IMR-90 (cell line): ENCODE data around the gene CMTM8. TPM values are rescaled to one million over a fixed set of nuclear protein-coding genes. Genes with fewer than 3 reads are reported as not detected.

Source experiments
- ATAC-seq: fragments of 200-7000 bp; cut with Tn5 transposase; 2 replicates; pipeline ENCODE4 v1.9.1; 2020; ENCODE audit warnings: low read depth, mild to moderate bottlenecking, moderate library complexity
- BruUV-seq: library from RNA; stranded (reverse); fragments of 400-500 nt; replicated peaks from 2 replicates; lab custom pipeline; 2021; lab: Mats Ljungman, UMichigan
- CTCF ChIA-PET: fragments of 300-600 bp; formaldehyde crosslinking; extraction: SDS; loops from one replicate; lab custom pipeline; 2021; ENCODE audit warnings: antibody characterized with exemption; lab: Yijun Ruan, JAX
- POLR2A ChIA-PET: fragments of 300-600 bp; sonication (Branson Sonifier 250); formaldehyde crosslinking; loops from one replicate; lab custom pipeline; 2022; ENCODE audit warnings: antibody characterized with exemption; ENCODE audit not compliant: unreplicated experiment; lab: Charles Lee
- DNase-seq: peaks from one replicate; pipeline ENCODE4 v3.0.0; 2013
- H2AFZ ChIP-seq: replicated peaks from 2 replicates; pipeline ENCODE3; 2013; ENCODE audit warnings: low read length, mild to moderate bottlenecking; ENCODE audit not compliant: poor library complexity
- H2AK5ac ChIP-seq: 2 replicates; pipeline ENCODE4 v1.6.1; 2013; ENCODE audit warnings: low read depth, low read length, inconsistent platforms
- H2AK9ac ChIP-seq: replicated peaks from 2 replicates; pipeline ENCODE3; 2013; ENCODE audit warnings: mild to moderate bottlenecking, low read depth, low read length, moderate library complexity; ENCODE audit not compliant: poor library complexity
- H2BK120ac ChIP-seq: 2 replicates; pipeline ENCODE4 v1.6.1; 2013; ENCODE audit warnings: low read depth, low read length, inconsistent platforms
- H2BK15ac ChIP-seq: 3 replicates; pipeline ENCODE4 v1.6.1; 2013; ENCODE audit warnings: low read depth, low read length, inconsistent platforms
- H2BK20ac ChIP-seq: 2 replicates; pipeline ENCODE4 v1.6.1; 2013; ENCODE audit warnings: low read depth, mild to moderate bottlenecking, inconsistent platforms, low read length, moderate library complexity
- H2BK5ac ChIP-seq: 2 replicates; pipeline ENCODE4 v1.6.1; 2013; ENCODE audit warnings: mild to moderate bottlenecking, low read depth, low read length, inconsistent platforms; ENCODE audit not compliant: poor library complexity, severe bottlenecking
- H3K14ac ChIP-seq: replicated peaks from 2 replicates; pipeline ENCODE4 v1.6.1; 2013; ENCODE audit warnings: low read depth, low read length, inconsistent platforms
- H3K18ac ChIP-seq: 2 replicates; pipeline ENCODE4 v1.6.1; 2013; ENCODE audit warnings: low read depth, low read length, control low read depth
- H3K23ac ChIP-seq: 2 replicates; pipeline ENCODE4 v1.6.1; 2013; ENCODE audit warnings: low read depth, low read length, inconsistent platforms
- H3K27ac ChIP-seq: 2 replicates; pipeline ENCODE4 v1.5.1; 2013; ENCODE audit warnings: mild to moderate bottlenecking, control low read depth, low read length; ENCODE audit not compliant: insufficient read depth
- H3K27me3 ChIP-seq: 2 replicates; pipeline ENCODE4 v1.6.1; 2013; ENCODE audit warnings: low read length; ENCODE audit not compliant: control insufficient read depth, insufficient read depth
- H3K36me3 ChIP-seq: 2 replicates; pipeline ENCODE4 v1.6.1; 2013; ENCODE audit warnings: low read length, mixed read lengths; ENCODE audit not compliant: control insufficient read depth, insufficient read depth
- H3K4ac ChIP-seq: 2 replicates; pipeline ENCODE4 v1.6.1; 2013; ENCODE audit warnings: low read depth, low read length, inconsistent platforms
- H3K4me1 ChIP-seq: 2 replicates; pipeline ENCODE4 v1.6.1; 2013; ENCODE audit warnings: low read length, mixed read lengths; ENCODE audit not compliant: control insufficient read depth, insufficient read depth
- H3K4me2 ChIP-seq: 2 replicates; pipeline ENCODE4 v1.6.1; 2013; ENCODE audit warnings: low read depth, mild to moderate bottlenecking, control low read depth, low read length, moderate library complexity
- H3K4me3 ChIP-seq: 2 replicates; pipeline ENCODE4 v1.5.1; 2013; ENCODE audit warnings: low read depth, mild to moderate bottlenecking, control low read depth, low read length, moderate library complexity; ENCODE audit not compliant: insufficient read depth
- H3K56ac ChIP-seq: 2 replicates; pipeline ENCODE4 v1.6.1; 2013; ENCODE audit warnings: low read length, inconsistent platforms; ENCODE audit not compliant: insufficient read depth; ENCODE audit errors: extremely low read depth
- H3K79me1 ChIP-seq, 2 experiments: 2 replicates each; pipeline ENCODE4 v1.6.1; 2013; ENCODE audit warnings: low read length in 2 of 2, inconsistent platforms in 1 of 2, low read depth in 1 of 2
- H3K9ac ChIP-seq: 2 replicates; pipeline ENCODE4 v1.6.1; 2013; ENCODE audit warnings: low read depth, low read length, control low read depth
- H3K9me1 ChIP-seq: 2 replicates; pipeline ENCODE4 v1.6.1; 2013; ENCODE audit warnings: low read length, inconsistent platforms; ENCODE audit not compliant: insufficient read depth
- H3K9me3 ChIP-seq: 2 replicates; pipeline ENCODE4 v1.6.1; 2013; ENCODE audit warnings: low read length; ENCODE audit not compliant: control insufficient read depth, insufficient read depth
- H4K20me1 ChIP-seq: 2 replicates; pipeline ENCODE4 v1.6.1; 2013; ENCODE audit warnings: low read length, inconsistent platforms; ENCODE audit not compliant: insufficient read depth
- H4K5ac ChIP-seq: 2 replicates; pipeline ENCODE4 v1.6.1; 2013; ENCODE audit warnings: mild to moderate bottlenecking, low read depth, low read length, control low read depth
- H4K8ac ChIP-seq, 2 experiments: 2 replicates each; pipeline ENCODE4 v1.6.1; 2013; ENCODE audit warnings: low read depth in 2 of 2, low read length in 2 of 2, control low read depth in 1 of 2, inconsistent platforms in 1 of 2
- H4K91ac ChIP-seq: 2 replicates; pipeline ENCODE4 v1.6.1; 2013; ENCODE audit warnings: low read depth, low read length, inconsistent platforms; ENCODE audit not compliant: insufficient read depth
- BHLHE40 ChIP-seq: fragments of 150-350 bp; IDR thresholded peaks from 2 replicates; pipeline ENCODE4 v1.6.1; 2016; ENCODE audit warnings: mild to moderate bottlenecking, low read depth, low read length
- CEBPB ChIP-seq: IDR thresholded peaks from 2 replicates; pipeline ENCODE4 v1.6.1; 2012; ENCODE audit warnings: low read depth, low read length, improper control_type of control experiment
- CHD1 ChIP-seq: IDR thresholded peaks from 2 replicates; pipeline ENCODE4 v1.6.1; 2012; ENCODE audit warnings: low read depth, low read length, improper control_type of control experiment
- ELK1 ChIP-seq: fragments of 150-350 bp; IDR thresholded peaks from 2 replicates; pipeline ENCODE4 v1.6.1; 2016; ENCODE audit warnings: low read depth, mild to moderate bottlenecking, low read length, moderate library complexity, borderline replicate concordance
- FOS ChIP-seq: fragments of 150-350 bp; IDR thresholded peaks from 2 replicates; pipeline ENCODE4 v1.6.1; 2016; ENCODE audit warnings: low read depth, low read length
- MAFK ChIP-seq: IDR thresholded peaks from 2 replicates; pipeline ENCODE4 v1.6.1; 2012; ENCODE audit warnings: low read depth, low read length, improper control_type of control experiment
- MAZ ChIP-seq: IDR thresholded peaks from 2 replicates; pipeline ENCODE4 v1.6.1; 2012; ENCODE audit warnings: low read depth, mild to moderate bottlenecking, low read length, improper control_type of control experiment, moderate library complexity, borderline replicate concordance
- MXI1 ChIP-seq: IDR thresholded peaks from 2 replicates; pipeline ENCODE4 v1.6.1; 2012; ENCODE audit warnings: low read depth, mild to moderate bottlenecking, low read length, moderate library complexity, borderline replicate concordance
- NFE2L2 ChIP-seq: fragments of 150-350 bp; IDR thresholded peaks from 2 replicates; pipeline ENCODE4 v1.6.1; 2016; ENCODE audit warnings: low read depth, mild to moderate bottlenecking, low read length
- POLR2A ChIP-seq: IDR thresholded peaks from 2 replicates; pipeline ENCODE4 v1.6.1; 2012; ENCODE audit warnings: mild to moderate bottlenecking, low read depth, low read length
- RFX5 ChIP-seq: IDR thresholded peaks from 2 replicates; pipeline ENCODE4 v1.8.0; 2012; ENCODE audit warnings: low read depth, mild to moderate bottlenecking, low read length, moderate library complexity
- SMC3 ChIP-seq: fragments of 150-350 bp; IDR thresholded peaks from 2 replicates; pipeline ENCODE4 v1.6.1; 2016; ENCODE audit warnings: low read depth, mild to moderate bottlenecking, antibody characterized with exemption, low read length, moderate library complexity
- USF2 ChIP-seq: fragments of 150-350 bp; IDR thresholded peaks from 2 replicates; pipeline ENCODE4 v1.6.1; 2017; ENCODE audit warnings: mild to moderate bottlenecking, antibody characterized with exemption, low read length, low read depth
- WGBS, 2 experiments: methylation state at CpG; one replicate each; pipeline versions ENCODE4 v1.1.5 to v1.1.7; 2013; ENCODE audit warnings: missing lambda C conversion rate in 2 of 2; ENCODE audit not compliant: insufficient read length in 1 of 2; ENCODE audit errors: extremely low coverage in 2 of 2; 5-methylcytosine and 5-hydroxymethylcytosine counted together
- dilution Hi-C: fragments of 300-500 bp; cut with HindIII; formaldehyde crosslinking; loops from one replicate; pipeline ENCODE4 v1.14.3; 2018; ENCODE audit warnings: low sequenced_read_pairs; ENCODE audit not compliant: unreplicated experiment
- in situ Hi-C: fragments of 300-500 bp; cut with MboI; formaldehyde crosslinking; loops from 3 replicates; pipeline ENCODE4 v1.14.3; 2019; ENCODE audit warnings: low sequenced_read_pairs, inconsistent platforms, mixed read lengths
- intact Hi-C: fragments of 100-400 bp; cut with micrococcal nuclease; formaldehyde crosslinking; loops from 2 replicates; pipeline ENCODE4 v1.10.0; 2022
- polyA plus RNA-seq, 3 experiments: library from polyadenylated mRNA; depleted of rRNA; stranded (reverse); fragments of >200 nt; gene quantifications; 2 replicates each; pipeline ENCODE4 v1.2.3, GENCODE V29; 2012; ENCODE audit warnings: low replicate concordance in 1 of 3
- total RNA-seq: library from RNA; depleted of rRNA; stranded (reverse); fragments of >200 nt; gene quantifications from 2 replicates; pipeline ENCODE4 v1.2.3, GENCODE V29; 2012

CMTM8 gene
- total and polyA plus RNA-seq, 2 of the 4 experiments (the other 2 are of a cell fraction), result 0.15 TPM; not detected in 1

DNA sequence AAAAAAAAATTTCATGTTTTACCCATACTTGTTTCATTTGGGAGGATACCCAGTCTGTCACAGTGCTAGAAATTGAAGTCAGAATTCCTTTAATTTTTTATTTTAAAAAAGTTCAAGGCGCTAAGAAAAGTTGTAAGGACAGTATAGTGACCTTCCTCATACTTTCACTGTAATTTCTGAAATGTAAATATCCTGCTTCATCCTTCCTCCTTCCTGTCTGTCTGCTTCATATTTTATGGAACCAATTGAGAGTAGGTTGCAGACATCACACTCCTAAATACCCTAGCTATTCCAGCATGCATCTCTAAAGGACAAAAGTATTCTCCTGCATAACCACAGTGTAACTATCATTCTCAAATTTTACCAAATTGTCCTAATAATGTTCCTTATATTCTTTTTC lies 35.8 kb downstream of the CMTM8 start:
- no peak overlapping the region for H3K4me3 ChIP-seq
- H3K4me2 ChIP-seq, result no peak overlapping the region
- H3K27me3 ChIP-seq, result peaks cover 9% of the 10 kb centered on the region
- no peak overlapping the region for H3K56ac ChIP-seq
- H2AK5ac ChIP-seq, result no peak overlapping the region
- H3K4me1 ChIP-seq, result peaks cover 3% of the 10 kb centered on the region; the same call in 1 of the 2 replicates
- no peak for ATAC-seq
- H3K79me1 ChIP-seq, result no peaks in the 10 kb centered on the region
- H3K9me1 ChIP-seq, result no peaks in the 10 kb centered on the region
- no peak overlapping the region for H2BK120ac ChIP-seq
- no peak for TF ChIP-seq SMC3
- TF ChIP-seq MXI1, result no peak
- TF ChIP-seq BHLHE40, result no peak
- no peak for TF ChIP-seq CEBPB
- no peak for TF ChIP-seq POLR2A
- no peak for TF ChIP-seq ELK1
- no peak for TF ChIP-seq CHD1
- TF ChIP-seq NFE2L2, result no peak
- TF ChIP-seq MAZ, result no peak
- TF ChIP-seq USF2, result no peak
- TF ChIP-seq RFX5, result no peak
- TF ChIP-seq FOS, result no peak
- no peak for TF ChIP-seq MAFK
- ChIA-PET POLR2A (no interaction called here), CTCF (no interaction called here)
- H4K5ac ChIP-seq, result no peak overlapping the region
- no peaks in the 10 kb centered on the region for H3K36me3 ChIP-seq
- intact Hi-C loops, result no loop called here
- H3K18ac ChIP-seq, result no peak overlapping the region
- H4K8ac ChIP-seq, result no peak overlapping the region
- H2AFZ ChIP-seq, result no peak overlapping the region
- no peak overlapping the region for H3K23ac ChIP-seq
- DNase-seq, result no peak
- H4K91ac ChIP-seq, result no peak overlapping the region
- H3K27ac ChIP-seq, result no peak overlapping the region
- H2BK20ac ChIP-seq, result no peak overlapping the region
- no peak overlapping the region for H3K4ac ChIP-seq
- in situ Hi-C loops, result no loop called here
- no peak overlapping the region for H3K9ac ChIP-seq
- dilution Hi-C loops, result no loop called here
- H2BK5ac ChIP-seq, result no peak overlapping the region
- no CpG with 5 or more reads among the region's 1 CpG for WGBS, 2 experiments
- no peak overlapping the region for H2BK15ac ChIP-seq
- no peaks in the 10 kb centered on the region for H3K9me3 ChIP-seq
- H4K20me1 ChIP-seq, result no peaks in the 10 kb centered on the region
- no TSS peak for BruUV-seq
- no peak overlapping the region for H2AK9ac ChIP-seq
- no peak overlapping the region for H3K14ac ChIP-seq
